BLaER1 treated with 17β-estradiol and CSF1 and Interleukin-3, amounts not matched to agents 10 nM and 100 nM (cell line): ENCODE measurements around the gene LIF.

Source experiments
- H3K27ac ChIP-seq, 11 experiments: shearing (Covaris generic); formaldehyde crosslinking; 2 replicates each; pipeline ENCODE4 v1.8.1; 2022
- H3K27me3 ChIP-seq, 11 experiments: shearing (Covaris generic); formaldehyde crosslinking; 2 replicates each; pipeline ENCODE4 v1.8.1; 2022
- H3K36me3 ChIP-seq, 11 experiments: shearing (Covaris generic); formaldehyde crosslinking; 2 replicates each; pipeline ENCODE4 v1.8.1; 2022
- H3K4me1 ChIP-seq, 10 experiments: shearing (Covaris generic); formaldehyde crosslinking; 2 replicates each; pipeline ENCODE4 v1.8.1; 2022
- H3K4me2 ChIP-seq, 11 experiments: shearing (Covaris generic); formaldehyde crosslinking; 2 replicates each; pipeline ENCODE4 v1.8.1; 2022
- H3K4me3 ChIP-seq, 10 experiments: shearing (Covaris generic); formaldehyde crosslinking; 2 replicates each; pipeline ENCODE4 v1.8.1; 2022
- H3K9ac ChIP-seq, 11 experiments: shearing (Covaris generic); formaldehyde crosslinking; 2 replicates each; pipeline ENCODE4 v1.8.1; 2022
- H3K9me3 ChIP-seq, 11 experiments: shearing (Covaris generic); formaldehyde crosslinking; replicated peaks in 1 of 11; 2 replicates each; pipeline ENCODE4 v1.8.1; 2022
- H4K20me1 ChIP-seq, 11 experiments: shearing (Covaris generic); formaldehyde crosslinking; 2 replicates each; pipeline ENCODE4 v1.8.1; 2022
- Cebpa-rat ChIP-seq, 11 experiments: shearing (Covaris generic); IDR thresholded peaks; 2 replicates each; pipeline ENCODE4 v1.8.1; 2022

LIF gene

DNA sequence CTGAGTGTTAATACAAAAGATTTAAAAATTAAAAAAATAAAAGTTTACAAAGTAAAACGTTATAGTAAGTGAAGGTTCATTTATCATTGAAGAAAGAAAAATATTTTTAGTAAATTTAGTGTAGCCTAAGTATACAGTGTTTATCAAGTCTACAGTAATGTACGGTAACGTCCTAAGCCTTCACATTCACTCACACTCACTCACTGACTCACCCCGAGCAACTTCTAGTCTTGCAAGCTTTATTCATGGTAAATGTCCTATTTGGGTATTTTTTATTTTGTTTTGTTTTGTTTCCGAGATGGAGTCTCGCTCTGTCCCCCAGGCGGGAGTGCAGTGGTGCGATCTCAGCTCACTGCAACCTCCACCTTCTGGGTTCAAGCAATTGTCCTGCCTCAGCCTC lies 33.9 kb upstream of the LIF start:
- Histone ChIP-seq H3K4me1 (peaks cover 72 to 100% (median 99%) of the 10 kb centered on the region in 10 experiments), H3K4me3 (no peak overlapping the region), H3K9me3 (no peaks in the 10 kb centered on the region), H3K36me3 (peaks cover 0 to 8% (median 0%) of the 10 kb centered on the region in 11 experiments; a peak in 1 of 22 replicates), H4K20me1 (no peaks in the 10 kb centered on the region), H3K9ac (peak overlapping the region in 2 of 11 experiments; percentile 9 to 36; a peak in 1 of 22 replicates), H3K27me3 (no peaks in the 10 kb centered on the region), H3K4me2 (peak overlapping the region in 9 of 11 experiments; percentile 5 to 100 (median 27); a peak in 12 of 22 replicates), H3K27ac (peak overlapping the region; percentile 2 to 99 (median 71); a peak in 13 of 22 replicates)
- no peak for TF ChIP-seq Cebpa-rat (IDR thresholded peaks at IDR 0.05)

GRCh38 chr22:30279932-30280331 lies 33.4 kb upstream of the LIF start:
- Histone ChIP-seq H3K9ac (peak overlapping the region in 5 of 11 experiments; percentile 6 to 73 (median 37); a peak in 10 of 22 replicates), H3K36me3 (0 out of 22 replicates have a peak, but pooled peaks cover 0 to 2% (median 0%) of the 10 kb centered on the region in 11 experiments), H3K27me3 (no peaks in the 10 kb centered on the region), H3K27ac (peak overlapping the region; percentile 35 to 99 (median 84); a peak in 19 of 22 replicates), H3K4me2 (peak overlapping the region in 10 of 11 experiments; percentile 87 to 100 (median 98); a peak in 20 of 22 replicates), H3K9me3 (no peaks in the 10 kb centered on the region), H3K4me1 (peaks cover 78 to 100% (median 99%) of the 10 kb centered on the region in 10 experiments), H3K4me3 (peak overlapping the region in 2 of 10 experiments; percentile 33 to 48; a peak in 1 of 20 replicates), H4K20me1 (no peaks in the 10 kb centered on the region)
- TF ChIP-seq Cebpa-rat (IDR thresholded peaks at IDR 0.05), result no peak

DNA sequence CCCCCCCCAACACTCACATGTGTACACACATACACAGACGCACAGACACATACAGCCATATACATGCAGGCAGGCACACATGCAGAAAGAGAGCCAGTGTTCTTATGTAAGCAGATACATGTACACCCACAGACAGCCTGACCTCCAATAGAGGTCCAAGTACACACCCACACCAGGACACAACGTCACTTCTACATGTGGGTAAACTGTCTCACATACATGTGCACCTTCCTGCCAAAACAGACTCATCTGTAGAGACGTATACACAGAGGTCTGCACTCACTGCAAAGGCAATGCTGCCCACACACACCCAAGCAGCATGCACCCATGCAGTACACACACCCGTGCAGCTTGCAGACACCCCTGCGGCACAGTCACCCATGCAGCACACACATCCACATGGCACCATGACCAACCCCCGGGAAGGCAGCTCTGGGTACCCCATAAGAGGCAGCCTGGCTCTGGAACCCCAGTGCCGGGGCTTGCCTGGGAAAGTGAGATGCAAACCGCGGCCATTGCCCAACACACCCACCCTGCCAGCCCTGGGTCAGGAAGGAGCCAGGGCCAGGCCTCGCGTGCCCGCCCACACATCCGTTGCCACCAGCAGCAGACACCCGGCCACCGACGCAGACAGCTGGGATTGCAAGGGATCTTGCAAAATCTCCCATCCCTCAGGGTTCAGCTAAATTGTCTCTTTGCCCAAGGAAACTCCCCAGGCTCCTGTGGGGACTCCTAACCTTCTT lies 32.7 kb upstream of the LIF start:
- H3K4me3 ChIP-seq, result peak overlapping the region in 3 of 10 experiments; percentile 4 to 48 (median 33); a peak in 4 of 20 replicates
- peak overlapping the region; percentile 60 to 99 (median 84); a peak in 18 of 22 replicates for H3K27ac ChIP-seq
- no peaks in the 10 kb centered on the region for H3K36me3 ChIP-seq
- no peaks in the 10 kb centered on the region for H3K9me3 ChIP-seq
- H3K27me3 ChIP-seq, result no peaks in the 10 kb centered on the region
- H3K4me2 ChIP-seq, result peak overlapping the region; percentile 5 to 100 (median 98); a peak in 21 of 22 replicates
- H3K9ac ChIP-seq, result peak overlapping the region in 7 of 11 experiments; percentile 10 to 77 (median 37); a peak in 9 of 22 replicates
- peak in 9 of 11 experiments; percentile 25 to 76 (median 63); a peak in 9 of 22 replicates for TF ChIP-seq Cebpa-rat (IDR thresholded peaks at IDR 0.05)
- H4K20me1 ChIP-seq, result no peaks in the 10 kb centered on the region
- peaks cover 83 to 100% (median 99%) of the 10 kb centered on the region in 10 experiments for H3K4me1 ChIP-seq

DNA sequence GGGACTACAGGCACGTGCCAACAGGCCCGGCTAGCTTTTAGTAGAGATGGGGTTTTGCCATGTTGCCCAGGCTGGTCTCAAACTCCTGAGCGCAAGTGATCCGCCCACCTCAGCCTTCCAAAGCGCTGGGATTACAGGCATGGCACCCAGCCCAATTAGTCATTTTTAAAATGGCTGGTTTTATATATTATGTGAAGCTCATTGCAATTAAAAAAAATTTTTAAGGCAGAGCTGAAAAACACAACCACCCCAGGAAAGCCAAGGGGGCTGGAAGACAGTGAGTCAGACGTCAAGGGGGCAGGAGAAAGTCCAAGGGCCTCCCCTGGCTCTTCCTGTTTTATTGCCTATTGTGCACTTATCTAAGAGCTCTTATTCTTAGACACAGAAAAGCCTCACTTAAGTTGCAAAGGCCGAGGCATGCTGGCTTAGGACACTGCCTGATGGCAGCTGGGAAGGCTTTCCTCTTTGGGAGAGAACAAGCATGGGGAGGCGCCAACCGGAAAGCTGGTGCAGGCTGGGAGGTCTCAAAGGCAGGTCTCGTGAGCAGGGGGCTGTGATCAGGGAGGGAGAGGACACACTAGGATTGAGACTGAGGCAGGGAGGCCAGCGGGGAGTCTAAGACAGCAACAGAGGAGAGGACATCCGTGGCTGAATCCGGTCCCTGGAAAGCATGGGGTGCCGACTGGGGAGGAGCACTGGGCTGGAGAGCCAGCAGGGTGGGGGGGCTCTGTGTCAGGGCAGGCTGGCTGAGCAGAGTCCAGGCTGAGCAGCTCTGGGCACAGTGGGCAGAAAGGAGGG lies 31.2 kb upstream of the LIF start:
- no peak for TF ChIP-seq Cebpa-rat (IDR thresholded peaks at IDR 0.05)
- Histone ChIP-seq H3K27ac (peak overlapping the region; percentile 60 to 99 (median 84)), H4K20me1 (no peaks in the 10 kb centered on the region), H3K4me3 (peak overlapping the region in 5 of 10 experiments; percentile 37 to 51 (median 48); a peak in 9 of 20 replicates), H3K9me3 (no peaks in the 10 kb centered on the region), H3K27me3 (no peaks in the 10 kb centered on the region), H3K4me1 (peaks cover 79 to 100% (median 99%) of the 10 kb centered on the region in 10 experiments), H3K9ac (peak overlapping the region; percentile 22 to 77 (median 58); a peak in 19 of 22 replicates), H3K4me2 (peak overlapping the region; percentile 86 to 100 (median 98)), H3K36me3 (no peaks in the 10 kb centered on the region)

DNA sequence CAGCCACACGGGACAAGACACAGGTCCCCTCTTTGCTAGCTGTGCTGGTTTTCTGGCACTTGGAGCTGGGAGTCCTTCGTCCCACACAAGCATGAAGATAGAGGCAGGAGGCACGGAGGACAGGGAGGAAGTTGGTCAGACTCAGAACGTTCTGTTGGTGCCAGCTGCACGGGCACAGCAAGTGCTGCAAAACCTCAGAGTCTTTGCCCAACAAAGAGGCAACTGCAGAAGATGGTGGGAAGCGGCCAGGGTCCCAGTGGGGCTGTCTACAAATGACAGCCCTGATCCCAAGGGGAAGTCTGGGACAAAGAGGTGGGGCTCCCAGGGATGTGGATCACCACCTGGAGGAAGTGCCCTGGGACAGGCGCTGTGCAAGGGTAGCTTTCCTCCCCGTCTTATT lies 29.5 kb upstream of the LIF start:
- H3K27me3 ChIP-seq, result no peaks in the 10 kb centered on the region
- peak in 3 of 11 experiments; percentile 51 to 69 (median 60); a peak in 5 of 22 replicates for TF ChIP-seq Cebpa-rat (IDR thresholded peaks at IDR 0.05)
- no peaks in the 10 kb centered on the region for H4K20me1 ChIP-seq
- H3K4me2 ChIP-seq, result peak overlapping the region; percentile 86 to 100 (median 98)
- H3K9ac ChIP-seq, result peak overlapping the region; percentile 42 to 75 (median 71); a peak in 20 of 22 replicates
- peak overlapping the region in 5 of 10 experiments; percentile 2 to 25 (median 19); a peak in 3 of 20 replicates for H3K4me3 ChIP-seq
- peaks cover 0 to 8% (median under 1%) of the 10 kb centered on the region in 11 experiments; a peak in 6 of 22 replicates for H3K36me3 ChIP-seq
- H3K27ac ChIP-seq, result peak overlapping the region; percentile 71 to 99 (median 84)
- H3K4me1 ChIP-seq, result peaks cover 79 to 100% (median 99%) of the 10 kb centered on the region in 10 experiments
- no peaks in the 10 kb centered on the region for H3K9me3 ChIP-seq

DNA sequence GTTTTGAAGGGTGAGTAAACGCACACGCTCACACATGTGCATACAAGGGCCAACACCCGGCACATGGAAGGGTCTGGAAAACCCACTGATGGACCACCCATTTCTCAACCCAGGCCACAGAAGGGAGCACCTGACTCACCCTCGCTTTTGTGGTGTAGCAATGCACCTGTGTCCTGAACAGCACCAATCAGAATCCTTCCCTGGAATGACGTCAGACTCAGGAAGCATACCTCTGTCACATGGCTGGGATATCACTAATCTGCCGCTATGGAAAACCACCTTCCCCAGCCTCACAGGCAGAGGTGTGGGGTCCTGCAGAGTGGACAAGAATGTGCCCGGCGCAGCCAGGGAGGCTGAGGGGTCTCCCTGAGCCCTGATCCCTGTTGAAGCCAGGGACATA lies 29.1 kb upstream of the LIF start:
- Histone ChIP-seq H3K4me1 (peaks cover 84 to 100% (median 99%) of the 10 kb centered on the region in 10 experiments), H3K9me3 (no peaks in the 10 kb centered on the region), H3K9ac (peak overlapping the region; percentile 42 to 75 (median 71); a peak in 20 of 22 replicates), H3K27me3 (no peaks in the 10 kb centered on the region), H3K4me3 (peak overlapping the region in 4 of 10 experiments; percentile 2 to 25 (median 12); a peak in 3 of 20 replicates), H3K4me2 (peak overlapping the region; percentile 86 to 100 (median 98)), H3K36me3 (peaks cover 0 to 12% (median 4%) of the 10 kb centered on the region in 11 experiments; a peak in 7 of 22 replicates), H4K20me1 (no peaks in the 10 kb centered on the region), H3K27ac (peak overlapping the region; percentile 71 to 99 (median 84))
- no peak for TF ChIP-seq Cebpa-rat (IDR thresholded peaks at IDR 0.05)

- peak overlapping the region; percentile 86 to 100 (median 98) for H3K4me2 ChIP-seq
- no peaks in the 10 kb centered on the region for H3K9me3 ChIP-seq
- H3K4me1 ChIP-seq, result peaks cover 81 to 100% (median 100%) of the 10 kb centered on the region in 10 experiments
- peak overlapping the region in 9 of 11 experiments; percentile 3 to 75 (median 49); a peak in 9 of 22 replicates for H3K9ac ChIP-seq
- H3K27ac ChIP-seq, result peak overlapping the region; percentile 71 to 99 (median 84); a peak in 20 of 22 replicates
- TF ChIP-seq Cebpa-rat (IDR thresholded peaks at IDR 0.05), result no peak
- H4K20me1 ChIP-seq, result no peaks in the 10 kb centered on the region
- no peaks in the 10 kb centered on the region for H3K27me3 ChIP-seq
- no peak overlapping the region for H3K4me3 ChIP-seq
- peaks cover 0 to 24% (median 11%) of the 10 kb centered on the region in 11 experiments; a peak in 12 of 22 replicates for H3K36me3 ChIP-seq
Observed at GRCh38 chr22:30274437-30274812, 27.9 kb upstream of the LIF start.

- TF ChIP-seq Cebpa-rat (IDR thresholded peaks at IDR 0.05), result no peak
- H3K27me3 ChIP-seq, result no peaks in the 10 kb centered on the region
- peak overlapping the region; percentile 86 to 100 (median 98) for H3K4me2 ChIP-seq
- H3K36me3 ChIP-seq, result peaks cover 0 to 30% (median 16%) of the 10 kb centered on the region in 11 experiments; a peak in 14 of 22 replicates
- peak overlapping the region; percentile 71 to 99 (median 84) for H3K27ac ChIP-seq
- peaks cover 81 to 100% (median 100%) of the 10 kb centered on the region in 10 experiments for H3K4me1 ChIP-seq
- H3K9me3 ChIP-seq, result no peaks in the 10 kb centered on the region
- H3K9ac ChIP-seq, result peak overlapping the region; percentile 5 to 75 (median 29); a peak in 14 of 22 replicates
- H3K4me3 ChIP-seq, result no peak overlapping the region
- no peaks in the 10 kb centered on the region for H4K20me1 ChIP-seq
Observed at GRCh38 chr22:30273711-30274436, 27.3 kb upstream of the LIF start.
